Nucleus accumbens (tissue), 56 donors: ENCODE results near the gene SEBOX.

ENCODE experiments used
- DNase-seq, 56 donors: peaks; one replicate each; lab custom pipeline; 2025; lab: John Stamatoyannopoulos, UW

Gene SEBOX

DNA sequence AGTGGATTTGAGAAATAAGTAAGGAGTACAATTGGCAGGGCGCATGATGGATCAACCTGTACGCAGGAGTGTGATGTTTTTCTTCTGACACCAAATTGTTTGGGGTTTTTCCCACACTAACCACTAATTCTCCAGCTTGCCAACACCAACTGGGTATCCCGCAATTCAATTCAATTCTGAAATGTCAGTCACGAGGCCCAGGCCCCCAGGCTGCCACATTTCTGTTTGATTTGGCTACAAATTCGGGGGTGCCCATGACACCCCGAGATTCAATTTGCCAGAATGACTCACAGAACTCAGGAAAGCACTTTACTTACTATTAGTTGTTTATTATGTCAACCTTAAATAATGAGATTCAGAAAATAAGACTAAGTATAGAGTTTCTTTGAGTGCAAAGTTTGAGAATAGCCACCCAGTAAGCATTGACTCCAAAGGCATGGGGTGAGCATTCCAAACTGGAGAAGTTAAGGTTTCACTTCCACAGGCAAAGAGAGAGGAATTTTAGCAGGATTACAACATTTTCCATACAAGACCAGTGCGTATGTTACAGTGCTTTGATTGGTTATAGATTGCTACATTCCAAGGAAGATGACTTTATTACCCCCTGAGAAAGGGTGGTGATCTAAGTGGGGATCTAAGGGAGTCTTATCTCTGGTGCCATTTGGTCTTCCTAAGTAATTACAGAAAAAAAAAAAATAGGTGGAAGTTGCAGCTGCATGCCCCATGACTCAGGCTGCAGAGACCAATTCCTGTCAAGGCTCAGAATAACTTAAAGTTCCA is 29.5 kb upstream of the SEBOX start:
- DNase-seq, result no peak

GRCh38 chr17:28392491-28392890 is 27.5 kb upstream of the SEBOX start:
- no peak for DNase-seq

GRCh38 chr17:28391401-28391800 is 26.4 kb upstream of the SEBOX start:
- no peak for DNase-seq

- DNase-seq, result no peak
Observed at GRCh38 chr17:28390984-28391383, 26.0 kb upstream of the SEBOX start.

- DNase-seq, result no peak
Observed at GRCh38 chr17:28390563-28390962, 25.6 kb upstream of the SEBOX start.

GRCh38 chr17:28390141-28390540 is 25.1 kb upstream of the SEBOX start:
- no peak for DNase-seq

- no peak for DNase-seq
Observed at GRCh38 chr17:28388106-28388505, 23.1 kb upstream of the SEBOX start.

- no peak for DNase-seq
Observed at GRCh38 chr17:28386391-28386790, 21.4 kb upstream of the SEBOX start.

DNA sequence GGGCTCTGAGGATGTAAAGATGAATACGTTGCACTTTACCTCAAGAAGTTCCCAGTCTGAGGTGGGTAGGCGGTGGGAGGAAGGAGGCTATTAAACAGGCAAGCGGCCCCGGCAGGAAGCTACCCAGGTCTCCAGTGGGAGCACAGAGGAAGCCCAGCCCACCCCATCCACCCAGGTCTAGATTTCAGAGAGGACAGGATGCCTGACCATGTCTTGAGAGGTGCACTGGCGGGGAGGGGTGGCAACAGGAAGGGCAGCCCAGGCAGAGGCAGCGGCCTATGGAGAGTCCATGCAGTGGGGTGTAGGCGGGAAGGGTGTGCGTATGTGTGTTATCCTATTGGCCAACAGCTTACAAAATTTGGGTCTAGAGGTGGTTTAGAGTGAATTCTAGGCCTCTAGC is 20.4 kb upstream of the SEBOX start:
- no peak for DNase-seq

DNA sequence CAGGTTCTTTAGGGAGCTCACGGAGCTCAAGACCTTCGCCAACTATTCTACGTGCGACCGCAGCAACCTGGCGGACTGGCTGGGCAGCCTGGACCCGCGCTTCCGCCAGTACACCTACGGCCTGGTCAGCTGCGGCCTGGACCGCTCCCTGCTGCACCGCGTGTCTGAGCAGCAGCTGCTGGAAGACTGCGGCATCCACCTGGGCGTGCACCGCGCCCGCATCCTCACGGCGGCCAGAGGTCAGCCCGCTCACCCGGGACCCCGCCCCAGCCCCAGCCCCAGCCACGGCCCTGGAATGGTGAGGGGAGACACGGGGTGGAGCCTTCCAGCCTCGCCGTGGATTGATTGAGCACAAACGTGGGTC is 20.0 kb upstream of the SEBOX start:
- no peak for DNase-seq

DNA sequence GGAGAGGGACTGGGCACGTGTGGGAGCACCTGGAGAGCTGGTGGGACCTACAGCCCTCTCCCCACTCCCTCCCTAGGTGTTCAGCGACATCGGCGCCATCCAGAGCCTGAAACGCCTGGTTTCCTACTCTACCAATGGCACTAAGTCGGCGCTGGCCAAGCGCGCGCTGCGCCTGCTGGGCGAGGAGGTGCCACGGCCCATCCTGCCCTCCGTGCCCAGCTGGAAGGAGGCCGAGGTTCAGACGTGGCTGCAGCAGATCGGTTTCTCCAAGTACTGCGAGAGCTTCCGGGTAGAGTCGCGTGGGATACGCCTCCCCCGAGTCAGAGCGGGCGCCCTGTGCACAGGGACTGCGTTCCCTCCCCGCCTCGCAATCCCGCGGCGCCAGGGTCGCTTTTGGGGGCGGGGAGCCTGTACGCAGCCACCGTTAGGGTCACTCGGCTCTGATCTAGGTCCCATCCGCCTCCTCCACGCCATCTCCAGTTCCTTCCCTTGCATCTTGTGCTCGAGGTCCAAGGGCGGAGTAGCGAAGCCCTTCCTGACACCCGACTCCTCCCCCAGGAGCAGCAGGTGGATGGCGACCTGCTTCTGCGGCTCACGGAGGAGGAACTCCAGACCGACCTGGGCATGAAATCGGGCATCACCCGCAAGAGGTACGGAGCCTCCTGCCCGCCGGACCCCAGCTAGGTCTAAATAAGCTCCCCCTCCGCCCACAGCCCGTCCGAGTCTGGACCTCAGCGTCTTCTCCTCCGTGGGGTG is 19.5 kb upstream of the SEBOX start:
- DNase-seq, result peak in 7 of 56 donors; percentile 12 to 42 (median 26)

DNA sequence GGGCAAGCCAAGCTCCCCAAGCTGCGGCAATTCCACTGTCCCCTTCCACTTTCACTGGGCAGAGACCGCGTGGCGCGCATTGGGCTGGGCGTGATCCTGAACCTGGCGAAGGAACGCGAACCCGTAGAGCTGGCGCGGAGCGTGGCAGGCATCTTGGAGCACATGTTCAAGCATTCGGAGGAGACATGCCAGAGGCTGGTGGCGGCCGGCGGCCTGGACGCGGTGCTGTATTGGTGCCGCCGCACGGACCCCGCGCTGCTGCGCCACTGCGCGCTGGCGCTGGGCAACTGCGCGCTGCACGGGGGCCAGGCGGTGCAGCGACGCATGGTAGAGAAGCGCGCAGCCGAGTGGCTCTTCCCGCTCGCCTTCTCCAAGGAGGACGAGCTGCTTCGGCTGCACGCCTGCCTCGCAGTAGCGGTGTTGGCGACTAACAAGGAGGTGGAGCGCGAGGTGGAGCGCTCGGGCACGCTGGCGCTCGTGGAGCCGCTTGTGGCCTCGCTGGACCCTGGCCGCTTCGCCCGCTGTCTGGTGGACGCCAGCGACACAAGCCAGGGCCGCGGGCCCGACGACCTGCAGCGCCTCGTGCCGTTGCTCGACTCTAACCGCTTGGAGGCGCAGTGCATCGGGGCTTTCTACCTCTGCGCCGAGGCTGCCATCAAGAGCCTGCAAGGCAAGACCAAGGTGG is 16.3 kb upstream of the SEBOX start:
- peak in 14 of 56 donors; percentile 16 to 63 (median 32) for DNase-seq

- peak in 3 of 56 donors; percentile 6 to 41 (median 19) for DNase-seq
Observed at GRCh38 chr17:28379814-28380801, 15.1 kb upstream of the SEBOX start.

DNA sequence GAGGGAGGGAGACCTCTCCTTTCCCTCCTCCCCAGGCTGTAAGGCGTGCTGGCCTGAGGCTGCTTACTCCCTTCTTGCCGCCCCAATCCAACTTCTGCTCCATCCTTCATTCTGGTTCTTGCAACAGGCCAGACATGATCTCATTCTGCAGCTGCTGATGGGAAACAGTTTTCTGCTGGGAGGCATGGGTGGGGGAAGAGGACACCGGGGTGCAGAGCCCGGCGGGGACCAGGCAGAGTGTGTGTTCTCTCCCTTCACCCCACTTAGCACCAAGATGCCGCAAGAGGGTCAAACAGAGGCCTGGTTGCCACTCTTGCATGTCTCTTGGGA is 7.9 kb upstream of the SEBOX start:
- no peak for DNase-seq

DNA sequence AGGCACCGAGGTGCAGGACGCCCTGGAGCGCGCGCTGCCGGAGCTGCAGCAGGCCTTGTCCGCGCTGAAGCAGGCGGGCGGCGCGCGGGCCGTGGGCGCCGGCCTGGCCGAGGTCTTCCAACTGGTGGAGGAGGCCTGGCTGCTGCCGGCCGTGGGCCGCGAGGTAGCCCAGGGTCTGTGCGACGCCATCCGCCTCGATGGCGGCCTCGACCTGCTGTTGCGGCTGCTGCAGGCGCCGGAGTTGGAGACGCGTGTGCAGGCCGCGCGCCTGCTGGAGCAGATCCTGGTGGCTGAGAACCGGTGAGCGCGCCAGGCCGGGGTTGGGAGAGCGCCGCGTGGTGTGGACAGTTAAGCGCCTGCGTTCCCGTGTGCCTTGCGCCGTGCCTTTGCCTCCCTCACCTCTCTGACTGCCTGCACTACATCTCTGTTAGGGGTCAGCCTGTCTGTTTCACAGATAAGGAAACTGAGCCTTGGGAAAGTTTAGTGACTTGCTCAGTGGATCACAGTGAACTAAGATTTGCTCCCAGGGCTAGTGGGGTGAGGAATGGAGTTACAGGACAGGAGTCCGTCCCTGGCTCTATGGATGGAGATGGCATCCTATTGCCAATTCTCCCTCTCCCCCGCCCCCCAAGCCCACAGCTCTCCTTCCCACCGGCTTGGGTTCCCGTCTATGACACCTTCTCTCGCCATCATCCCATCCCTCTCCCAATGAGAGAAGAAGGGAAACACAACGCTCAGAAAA is 7.4 kb upstream of the SEBOX start:
- peak in 19 of 56 donors; percentile 9 to 70 (median 42) for DNase-seq

- peak in 55 of 56 donors; percentile 23 to 91 (median 73) for DNase-seq
Observed at GRCh38 chr17:28371245-28372202, 6.5 kb upstream of the SEBOX start, which contains the start of gene SARM1. Gene SARM1, plus strand, starts transcription at chr17:28371694. Its CDS starts 339 bp downstream, at chr17:28372033.

DNA sequence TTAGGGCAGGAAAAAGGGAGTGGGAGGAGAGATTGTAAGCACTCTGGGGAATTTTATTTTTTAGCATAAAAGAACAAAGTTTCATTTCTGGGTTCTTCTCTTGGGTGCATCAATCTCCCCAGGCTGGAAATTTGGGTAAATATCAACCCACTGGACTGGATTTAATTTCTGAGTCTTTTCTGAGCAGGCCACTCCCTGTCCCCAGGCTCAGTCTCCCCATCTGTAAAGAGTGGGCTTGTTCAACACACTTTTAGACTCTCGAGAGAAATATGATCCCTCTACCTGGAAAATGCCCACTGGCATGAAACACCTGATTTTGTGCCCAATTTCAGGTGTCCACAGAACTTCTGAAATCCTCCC is 5.7 kb upstream of the SEBOX start:
- no peak for DNase-seq

GRCh38 chr17:28370035-28370743 is 5.2 kb upstream of the SEBOX start, which contains the start of gene VTN:
Gene VTN, minus strand, starts transcription at chr17:28370307. Its CDS starts 104 bp downstream, at chr17:28370203.
- DNase-seq, result no peak
